ENCODE results near the gene ZBTB2.
"Not testable (repeated sequence)": the region's sequence is repeated elsewhere in the genome, so short reads cannot be mapped to it uniquely, and the experiment has no call there.

The ZBTB2 gene

GRCh38 chr6:151384151-151384550 lies 7.2 kb downstream of the ZBTB2 start:
- Histone ChIP-seq H3K9me3 (ENCODE audit: insufficient read depth, low read length, severe bottlenecking) (no peaks in the 10 kb centered on the region), H3K27me3 (ENCODE audit: insufficient read depth, low read length, poor library complexity) (no peaks in the 10 kb centered on the region), H3K36me3 (ENCODE audit: insufficient read depth, low read length) (peaks cover 19% of the 10 kb centered on the region), H4K20me1 (ENCODE audit: insufficient read depth, low read length) (peaks cover 47% of the 10 kb centered on the region), H3K79me2 (ENCODE audit: insufficient read depth, low read length) (peaks cover 94% of the 10 kb centered on the region), H3K9ac (ENCODE audit: low read depth, low read length) (no peak overlapping the region), H3K4me3 (ENCODE audit: low read depth in 1 of 2, low read length in 2 of 2) (no peak overlapping the region), H2AFZ (ENCODE audit: low read depth, low read length) (no peak overlapping the region), H3K27ac (ENCODE audit: low read length) (no peak overlapping the region), H3K4me2 (ENCODE audit: insufficient read depth, low read length) (no peak overlapping the region), H3K4me1 (ENCODE audit: insufficient read depth, low read length) (peaks cover 17% of the 10 kb centered on the region)
- no peak for DNase-seq
- ATAC-seq (ENCODE audit: insufficient read depth, low read depth) = no peak
- TF ChIP-seq EZH2 (IDR thresholded peaks at IDR 0.05; ENCODE audit: borderline replicate concordance, low read depth, low read length, severe bottlenecking) (no peak), CTCF (IDR thresholded peaks at IDR 0.05; ENCODE audit: borderline replicate concordance, extremely low read depth, low read length, poor library complexity, severe bottlenecking) (no peak)

- not testable (repeated sequence) for H3K4me3 ChIP-seq (ENCODE audit: low read depth in 1 of 2, low read length in 2 of 2); H2AFZ ChIP-seq (ENCODE audit: low read depth, low read length); H3K4me2 ChIP-seq (ENCODE audit: insufficient read depth, low read length); H3K9me3 ChIP-seq (ENCODE audit: insufficient read depth, low read length, severe bottlenecking); H3K9ac ChIP-seq (ENCODE audit: low read depth, low read length); H3K27me3 ChIP-seq (ENCODE audit: insufficient read depth, low read length, poor library complexity); ATAC-seq (ENCODE audit: insufficient read depth, low read depth); H3K4me1 ChIP-seq (ENCODE audit: insufficient read depth, low read length); DNase-seq; H3K27ac ChIP-seq (ENCODE audit: low read length)
- Histone ChIP-seq H3K79me2 (ENCODE audit: insufficient read depth, low read length) (peaks cover 93% of the 10 kb centered on the region), H4K20me1 (ENCODE audit: insufficient read depth, low read length) (peaks cover 54% of the 10 kb centered on the region), H3K36me3 (ENCODE audit: insufficient read depth, low read length) (peaks cover 12% of the 10 kb centered on the region)
Measured at GRCh38 chr6:151382631-151383030, 8.7 kb downstream of the ZBTB2 start.

GRCh38 chr6:151381722-151382121 lies 9.6 kb downstream of the ZBTB2 start:
- Histone ChIP-seq H3K27ac (ENCODE audit: low read length) (no peak overlapping the region), H2AFZ (ENCODE audit: low read depth, low read length) (no peak overlapping the region), H3K4me1 (ENCODE audit: insufficient read depth, low read length) (peaks cover 2% of the 10 kb centered on the region; the same call in 1 of the 2 replicates), H3K9me3 (ENCODE audit: insufficient read depth, low read length, severe bottlenecking) (no peaks in the 10 kb centered on the region), H4K20me1 (ENCODE audit: insufficient read depth, low read length) (peaks cover 55% of the 10 kb centered on the region), H3K79me2 (ENCODE audit: insufficient read depth, low read length) (peaks cover 89% of the 10 kb centered on the region), H3K4me3 (ENCODE audit: low read depth in 1 of 2, low read length in 2 of 2) (no peak overlapping the region), H3K4me2 (ENCODE audit: insufficient read depth, low read length) (no peak overlapping the region), H3K27me3 (ENCODE audit: insufficient read depth, low read length, poor library complexity) (no peaks in the 10 kb centered on the region), H3K36me3 (ENCODE audit: insufficient read depth, low read length) (peaks cover 5% of the 10 kb centered on the region; the same call in 1 of the 2 replicates), H3K9ac (ENCODE audit: low read depth, low read length) (no peak overlapping the region)
- ATAC-seq (ENCODE audit: insufficient read depth, low read depth) (no peak), DNase-seq (no peak)
- TF ChIP-seq EZH2 (IDR thresholded peaks at IDR 0.05; ENCODE audit: borderline replicate concordance, low read depth, low read length, severe bottlenecking) (no peak), CTCF (IDR thresholded peaks at IDR 0.05; ENCODE audit: borderline replicate concordance, extremely low read depth, low read length, poor library complexity, severe bottlenecking) (no peak)

- TF ChIP-seq EZH2 (IDR thresholded peaks at IDR 0.05; ENCODE audit: borderline replicate concordance, low read depth, low read length, severe bottlenecking) (no peak), CTCF (IDR thresholded peaks at IDR 0.05; ENCODE audit: borderline replicate concordance, extremely low read depth, low read length, poor library complexity, severe bottlenecking) (no peak)
- Histone ChIP-seq H3K36me3 (ENCODE audit: insufficient read depth, low read length) (peaks cover 5% of the 10 kb centered on the region; the same call in 1 of the 2 replicates), H3K79me2 (ENCODE audit: insufficient read depth, low read length) (peaks cover 88% of the 10 kb centered on the region), H3K27me3 (ENCODE audit: insufficient read depth, low read length, poor library complexity) (no peaks in the 10 kb centered on the region), H3K4me2 (ENCODE audit: insufficient read depth, low read length) (no peak overlapping the region), H4K20me1 (ENCODE audit: insufficient read depth, low read length) (peaks cover 63% of the 10 kb centered on the region), H3K9ac (ENCODE audit: low read depth, low read length) (no peak overlapping the region), H3K4me1 (ENCODE audit: insufficient read depth, low read length) (peaks cover 7% of the 10 kb centered on the region; the same call in 1 of the 2 replicates), H3K4me3 (ENCODE audit: low read depth in 1 of 2, low read length in 2 of 2) (no peak overlapping the region), H3K27ac (ENCODE audit: low read length) (no peak overlapping the region), H2AFZ (ENCODE audit: low read depth, low read length) (no peak overlapping the region), H3K9me3 (ENCODE audit: insufficient read depth, low read length, severe bottlenecking) (no peaks in the 10 kb centered on the region)
- no peak for DNase-seq
- ATAC-seq (ENCODE audit: insufficient read depth, low read depth) = no peak
Measured at GRCh38 chr6:151380848-151381205, 10.5 kb downstream of the ZBTB2 start.
